CD4-positive, CD25-positive, alpha-beta regulatory T cell (primary cell): ENCODE measurements around the gene DNAJC3. TPM values are rescaled to one million over a fixed set of nuclear protein-coding genes. Genes with fewer than 3 reads are reported as not detected.
"Not testable (repeated sequence)": the region's sequence is repeated elsewhere in the genome, so short reads cannot be mapped to it uniquely, and the experiment has no call there.

ENCODE experiments used
- ATAC-seq, 2 donors: fragments of 150-1000 bp; cut with Tn5 transposase; one replicate each; pipeline ENCODE4 v1.10.0; 2021; ENCODE audit warnings: low read depth in 2 of 2, moderate number of reproducible peaks in 2 of 2, moderate library complexity in 1 of 2
- DNase-seq, 3 donors: peaks; one replicate each; pipeline versions ENCODE4 v3.0.0 to v3.0.0-alpha.2; 2012 to 2022; ENCODE audit warnings: mixed read lengths in 1 of 3
- H3K27ac ChIP-seq: one replicate; pipeline ENCODE4 v1.7.0; 2013; ENCODE audit warnings: mild to moderate bottlenecking, low read length; ENCODE audit not compliant: insufficient read depth, poor library complexity, severe bottlenecking
- H3K27me3 ChIP-seq: one replicate; pipeline ENCODE4 v1.7.0; 2013; ENCODE audit warnings: low read length; ENCODE audit not compliant: control insufficient read depth, insufficient read depth
- H3K36me3 ChIP-seq: one replicate; pipeline ENCODE4 v1.7.0; 2013; ENCODE audit warnings: mild to moderate bottlenecking, low read length, moderate library complexity; ENCODE audit not compliant: control insufficient read depth, insufficient read depth
- H3K4me1 ChIP-seq: 2 replicates; pipeline ENCODE4 v1.7.0; 2013; ENCODE audit warnings: mild to moderate bottlenecking, low read length; ENCODE audit not compliant: insufficient read depth, control insufficient read depth, poor library complexity, severe bottlenecking
- H3K4me3 ChIP-seq: one replicate; pipeline ENCODE4 v1.7.0; 2013; ENCODE audit warnings: low read depth, mild to moderate bottlenecking, low read length, moderate library complexity
- H3K9me3 ChIP-seq, 2 experiments: 1 replicate in 1 of 2; 2 replicates in 1 of 2; pipeline ENCODE4 v1.7.0; 2013; ENCODE audit warnings: low read length in 2 of 2, mild to moderate bottlenecking in 1 of 2, moderate library complexity in 1 of 2; ENCODE audit not compliant: control insufficient read depth in 2 of 2
- H3K27ac Mint-ChIP-seq, 3 donors: one replicate each; pipeline ENCODE4 v1.8.0; 2020 to 2022; ENCODE audit warnings: mild to moderate bottlenecking in 3 of 3, mixed read lengths in 3 of 3, moderate library complexity in 2 of 3
- H3K27me3 Mint-ChIP-seq: one replicate; pipeline ENCODE4 v1.8.0; 2022; ENCODE audit warnings: mild to moderate bottlenecking, mixed read lengths
- H3K36me3 Mint-ChIP-seq: one replicate; pipeline ENCODE4 v1.8.0; 2020; ENCODE audit warnings: mixed read lengths
- H3K4me1 Mint-ChIP-seq, 4 donors: one replicate each; pipeline ENCODE4 v1.8.0; 2020 to 2022; ENCODE audit warnings: mixed read lengths in 4 of 4, mild to moderate bottlenecking in 1 of 4
- H3K4me3 Mint-ChIP-seq, 4 donors: one replicate each; pipeline ENCODE4 v1.8.0; 2020 to 2022; ENCODE audit warnings: mild to moderate bottlenecking in 4 of 4, mixed read lengths in 4 of 4, moderate library complexity in 3 of 4
- H3K9me3 Mint-ChIP-seq, 7 donors: one replicate each; pipeline ENCODE4 v1.8.0; 2020 to 2022; ENCODE audit warnings: mixed read lengths in 7 of 7, mild to moderate bottlenecking in 3 of 7, moderate library complexity in 2 of 7
- polyA plus RNA-seq, 4 donors: library from polyadenylated mRNA; unstranded; fragments of 300-500 nt; fragmentation: Illumina TruSeq; gene quantifications; one replicate each; pipeline ENCODE4 v1.2.3, GENCODE V29; 2021
- total RNA-seq: library from RNA; stranded (reverse); gene quantifications from one replicate; pipeline ENCODE4 v1.2.3, GENCODE V29; 2022

DNAJC3 gene
- total and polyA plus RNA-seq, 5 donors from 2014 or later = 11.1 to 22.4 (median 15.0) TPM

GRCh38 chr13:95676105-95676761, 706 bp upstream of the DNAJC3 start:
- peaks cover 12% of the 10 kb centered on the region for H3K36me3 Mint-ChIP-seq
- Histone ChIP-seq H3K27ac (peak overlapping the region; percentile 70), H3K9me3 (peaks cover 0 to 9% of the 10 kb centered on the region in 2 experiments), H3K27me3 (no peaks in the 10 kb centered on the region), H3K4me3 (peak overlapping the region; percentile 94), H3K4me1 (peaks cover 45% of the 10 kb centered on the region), H3K36me3 (no peaks in the 10 kb centered on the region)
- peak overlapping the region; percentile 96 to 97 (median 96) for H3K27ac Mint-ChIP-seq
- peaks cover 7% of the 10 kb centered on the region for H3K27me3 Mint-ChIP-seq
- H3K4me3 Mint-ChIP-seq = peak overlapping the region; percentile 93 to 97 (median 97)
- peaks cover 0 to 16% (median 6%) of the 10 kb centered on the region in 7 donors for H3K9me3 Mint-ChIP-seq
- H3K4me1 Mint-ChIP-seq = peaks cover 39 to 69% (median 54%) of the 10 kb centered on the region in 4 donors
- ATAC-seq = peak in 1 of 2 donors; percentile 11
- peak; percentile 4 to 68 (median 47) for DNase-seq

DNA sequence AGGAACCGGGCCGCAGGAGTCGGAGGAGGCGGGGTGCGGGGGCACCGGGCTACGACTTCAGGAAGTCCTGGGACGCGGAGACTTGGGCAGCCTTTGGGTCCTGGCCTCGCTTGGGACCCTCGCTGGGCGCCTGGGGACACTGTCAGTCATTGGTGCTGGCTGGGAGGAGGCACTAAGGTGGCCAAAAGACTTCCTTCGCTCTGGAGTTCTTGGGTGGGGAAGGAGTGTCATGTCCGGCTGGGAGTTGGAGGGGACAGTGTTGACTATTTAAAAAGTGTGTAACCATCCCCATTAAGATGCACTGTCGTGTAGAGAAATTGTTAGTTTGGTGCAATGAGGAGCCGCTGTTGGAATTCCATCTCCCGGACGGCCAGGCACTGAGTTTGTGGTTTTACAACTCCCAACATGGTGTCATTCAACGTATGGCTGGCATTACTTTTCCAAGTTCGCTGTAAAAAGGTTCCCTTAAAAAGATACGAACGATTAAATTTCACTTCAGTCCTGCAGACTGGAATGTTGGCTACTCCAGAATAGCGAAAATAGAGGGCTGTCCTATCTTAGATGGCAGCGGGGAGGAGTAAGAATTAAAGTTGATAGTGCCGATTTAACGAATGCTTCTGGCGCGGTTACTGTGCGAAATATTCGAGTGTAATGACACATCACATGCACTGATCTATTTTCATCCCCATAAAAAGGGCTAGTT, 776 bp downstream of the DNAJC3 start:
- Histone ChIP-seq H3K36me3 (no peaks in the 10 kb centered on the region), H3K4me3 (peak overlapping the region; percentile 96), H3K27ac (peak overlapping the region; percentile 70), H3K27me3 (no peaks in the 10 kb centered on the region), H3K4me1 (peaks cover 50% of the 10 kb centered on the region), H3K9me3 (no peaks in the 10 kb centered on the region)
- DNase-seq (peak in 2 of 3 donors; percentile 23 to 33), ATAC-seq (no peak)
- H3K36me3 Mint-ChIP-seq = peaks cover 7% of the 10 kb centered on the region
- peak overlapping the region; percentile 93 to 97 (median 96) for H3K4me3 Mint-ChIP-seq
- peaks cover 7% of the 10 kb centered on the region for H3K27me3 Mint-ChIP-seq
- peaks cover 0 to 11% (median 2%) of the 10 kb centered on the region in 7 donors for H3K9me3 Mint-ChIP-seq
- H3K4me1 Mint-ChIP-seq = peaks cover 49 to 81% (median 67%) of the 10 kb centered on the region in 4 donors
- H3K27ac Mint-ChIP-seq = peak overlapping the region; percentile 14 to 84 (median 60)

GRCh38 chr13:95678967-95679366, 2.0 kb downstream of the DNAJC3 start:
- H3K27ac Mint-ChIP-seq = peak overlapping the region; percentile 60 to 84 (median 63)
- no peak overlapping the region for H3K27ac ChIP-seq
- H3K4me3 Mint-ChIP-seq = peak overlapping the region; percentile 93 to 97 (median 96)
- peaks cover 2% of the 10 kb centered on the region for H3K36me3 Mint-ChIP-seq
- ATAC-seq (no peak), DNase-seq (peak in 1 of 3 donors; percentile 6)
- H3K4me1 ChIP-seq = peaks cover 50% of the 10 kb centered on the region
- peaks cover 50 to 87% (median 70%) of the 10 kb centered on the region in 4 donors for H3K4me1 Mint-ChIP-seq
- peaks cover 0 to 8% (median 0%) of the 10 kb centered on the region in 7 donors for H3K9me3 Mint-ChIP-seq
- peaks cover 7% of the 10 kb centered on the region for H3K27me3 Mint-ChIP-seq
- no peaks in the 10 kb centered on the region for H3K36me3 ChIP-seq
- H3K27me3 ChIP-seq = no peaks in the 10 kb centered on the region
- H3K9me3 ChIP-seq = no peaks in the 10 kb centered on the region
- H3K4me3 ChIP-seq = peak overlapping the region; percentile 96

GRCh38 chr13:95679722-95680121, 2.8 kb downstream of the DNAJC3 start:
- Mint-ChIP-seq H3K4me1 (peaks cover 53 to 86% (median 68%) of the 10 kb centered on the region in 4 donors), H3K36me3 (peaks cover 6% of the 10 kb centered on the region), H3K4me3 (peak overlapping the region; percentile 4 to 97 (median 66)), H3K27me3 (peaks cover 7% of the 10 kb centered on the region), H3K27ac (peak overlapping the region in 2 of 3 donors; percentile 14 to 84), H3K9me3 (peaks cover 0 to 9% (median 0%) of the 10 kb centered on the region in 7 donors)
- DNase-seq (no peak), ATAC-seq (no peak)
- H3K27ac ChIP-seq = no peak overlapping the region
- H3K9me3 ChIP-seq = no peaks in the 10 kb centered on the region
- H3K36me3 ChIP-seq = no peaks in the 10 kb centered on the region
- H3K27me3 ChIP-seq = no peaks in the 10 kb centered on the region
- H3K4me3 ChIP-seq = peak overlapping the region; percentile 96
- peaks cover 46% of the 10 kb centered on the region for H3K4me1 ChIP-seq

- Mint-ChIP-seq H3K27ac (peak overlapping the region in 1 of 3 donors; percentile 68), H3K4me1 (peaks cover 48 to 86% (median 75%) of the 10 kb centered on the region in 4 donors), H3K4me3 (peak overlapping the region in 1 of 4 donors; percentile 18), H3K27me3 (no peaks in the 10 kb centered on the region), H3K36me3 (peaks cover 29% of the 10 kb centered on the region), H3K9me3 (peaks cover 0 to 15% (median 6%) of the 10 kb centered on the region in 7 donors)
- DNase-seq (no peak), ATAC-seq (no peak)
- H3K4me1 ChIP-seq = peaks cover 13% of the 10 kb centered on the region
- H3K4me3 ChIP-seq = no peak overlapping the region
- H3K36me3 ChIP-seq = peaks cover 2% of the 10 kb centered on the region
- no peaks in the 10 kb centered on the region for H3K9me3 ChIP-seq
- H3K27ac ChIP-seq = no peak overlapping the region
- no peaks in the 10 kb centered on the region for H3K27me3 ChIP-seq
These were observed 7.5 kb downstream of the DNAJC3 start for GRCh38 chr13:95684418-95684817.

GRCh38 chr13:95684960-95685359, 8.0 kb downstream of the DNAJC3 start:
- not testable (repeated sequence) for H3K27ac ChIP-seq, H3K36me3 ChIP-seq, H3K27me3 ChIP-seq, H3K27ac Mint-ChIP-seq, H3K4me3 Mint-ChIP-seq, H3K27me3 Mint-ChIP-seq, H3K4me1 ChIP-seq, ATAC-seq, H3K4me3 ChIP-seq, H3K9me3 ChIP-seq, DNase-seq
- Mint-ChIP-seq H3K4me1 (peaks cover 46 to 85% (median 73%) of the 10 kb centered on the region in 4 donors), H3K36me3 (peaks cover 30% of the 10 kb centered on the region), H3K9me3 (peaks cover 0 to 16% (median 6%) of the 10 kb centered on the region in 7 donors)

GRCh38 chr13:95689582-95689926, 12.6 kb downstream of the DNAJC3 start:
- ATAC-seq = no peak
- no peak overlapping the region for H3K4me3 ChIP-seq
- H3K27me3 Mint-ChIP-seq = no peaks in the 10 kb centered on the region
- peak overlapping the region in 3 of 4 donors; percentile 4 to 34 (median 4) for H3K4me3 Mint-ChIP-seq
- H3K9me3 ChIP-seq = no peaks in the 10 kb centered on the region
- H3K27me3 ChIP-seq = no peaks in the 10 kb centered on the region
- H3K27ac Mint-ChIP-seq = peak overlapping the region in 2 of 3 donors; percentile 37 to 57
- peaks cover 24 to 54% (median 44%) of the 10 kb centered on the region in 4 donors for H3K4me1 Mint-ChIP-seq
- DNase-seq = no peak
- H3K9me3 Mint-ChIP-seq = peaks cover 0 to 16% (median 6%) of the 10 kb centered on the region in 7 donors
- H3K36me3 Mint-ChIP-seq = peaks cover 23% of the 10 kb centered on the region
- peaks cover 2% of the 10 kb centered on the region for H3K36me3 ChIP-seq
- H3K27ac ChIP-seq = no peak overlapping the region
- H3K4me1 ChIP-seq = no peaks in the 10 kb centered on the region
